Measurements from ENCODE around the gene STRC.
"Not testable (repeated sequence)": the region's sequence is repeated elsewhere in the genome, so short reads cannot be mapped to it uniquely, and the experiment has no call there.

STRC gene

GRCh38 chr15:43563793-43564192 lies 54.8 kb downstream of the STRC start:
- not testable (repeated sequence) for DNase-seq (ENCODE audit: low read depth)

- not testable (repeated sequence) for DNase-seq (ENCODE audit: low read depth)
Measured at GRCh38 chr15:43562753-43563152, 55.8 kb downstream of the STRC start.

GRCh38 chr15:43552986-43553385 lies 65.6 kb downstream of the STRC start:
- DNase-seq (ENCODE audit: low read depth): no peak

GRCh38 chr15:43552256-43552655 lies 66.3 kb downstream of the STRC start:
- DNase-seq (ENCODE audit: low read depth): no peak

- DNase-seq (ENCODE audit: low read depth): no peak
Measured at GRCh38 chr15:43550527-43551363, 67.9 kb downstream of the STRC start.
